Stimulated activated CD8-positive, alpha-beta memory T cell treated with anti-CD3 and anti-CD28 coated beads, Interleukin-2, amount 100 ng/mL, for 1 hour (primary cell): ENCODE measurements around the gene C11orf52.
A peak's percentile ranks its signal among the peaks of the same experiment; 100 is the strongest.
"Not testable (repeated sequence)": the region's sequence is repeated elsewhere in the genome, so short reads cannot be mapped to it uniquely, and the experiment has no call there.

Experiments used
- DNase-seq, 2 donors: peaks; one replicate each; pipeline ENCODE4 v3.0.0-alpha.2; 2020; ENCODE audit warnings: low read depth in 2 of 2

The C11orf52 gene

DNA sequence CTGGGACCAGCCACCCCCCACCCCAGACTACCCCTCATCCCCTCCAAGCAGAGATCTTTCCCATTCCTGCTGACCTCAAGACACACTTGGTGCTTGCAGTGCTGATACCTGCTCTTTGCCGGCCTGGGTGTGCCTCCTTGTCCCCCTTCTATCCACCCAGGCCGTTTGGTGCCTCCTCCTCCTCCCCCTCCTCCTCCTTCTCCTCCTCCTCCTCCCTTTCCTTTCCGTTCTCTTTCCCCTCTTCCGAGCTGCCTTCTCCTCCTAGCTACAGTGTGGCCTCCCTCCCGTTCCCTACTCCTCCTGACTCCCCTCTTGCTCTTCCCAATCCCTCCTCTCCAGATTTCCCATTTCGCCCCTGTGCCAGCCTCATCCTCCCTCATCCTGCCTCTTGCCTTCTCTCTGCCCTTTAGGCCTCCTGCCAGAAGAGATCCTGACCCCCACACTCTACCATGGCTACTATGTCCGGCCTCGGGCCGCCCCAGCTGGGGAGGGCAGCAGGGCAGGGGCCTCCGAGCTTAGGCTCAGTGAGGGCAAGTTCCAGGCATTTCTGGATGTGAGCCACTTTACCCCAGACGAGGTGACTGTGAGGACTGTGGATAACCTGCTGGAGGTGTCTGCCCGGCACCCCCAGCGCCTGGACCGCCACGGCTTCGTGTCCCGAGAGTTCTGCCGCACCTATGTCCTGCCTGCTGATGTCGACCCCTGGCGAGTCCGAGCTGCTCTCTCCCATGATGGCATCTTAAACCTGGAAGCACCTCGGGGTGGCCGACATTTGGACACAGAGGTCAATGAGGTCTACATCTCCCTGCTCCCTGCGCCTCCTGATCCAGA lies 5.5 kb upstream of the C11orf52 start:
- DNase-seq = no peak

DNA sequence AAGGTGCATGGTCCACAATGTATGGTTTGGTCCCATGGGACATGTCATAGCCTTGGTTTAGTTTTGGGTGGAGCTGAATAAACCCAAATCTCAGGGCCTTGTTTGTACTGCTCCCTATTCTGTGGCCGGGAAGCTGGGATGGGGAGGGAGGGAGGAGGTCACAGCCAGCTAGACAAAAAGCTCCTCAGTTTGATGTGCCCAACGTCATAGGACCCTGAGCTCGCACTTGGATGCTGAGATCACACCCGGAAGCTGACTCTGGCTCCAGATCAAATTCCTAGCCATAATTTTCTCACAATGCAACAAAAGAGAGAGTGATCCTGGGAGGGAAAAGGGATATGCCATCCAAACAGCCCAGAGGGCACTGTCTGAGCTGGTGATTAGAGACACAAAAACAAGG lies 4.7 kb upstream of the C11orf52 start:
- DNase-seq = no peak

DNA sequence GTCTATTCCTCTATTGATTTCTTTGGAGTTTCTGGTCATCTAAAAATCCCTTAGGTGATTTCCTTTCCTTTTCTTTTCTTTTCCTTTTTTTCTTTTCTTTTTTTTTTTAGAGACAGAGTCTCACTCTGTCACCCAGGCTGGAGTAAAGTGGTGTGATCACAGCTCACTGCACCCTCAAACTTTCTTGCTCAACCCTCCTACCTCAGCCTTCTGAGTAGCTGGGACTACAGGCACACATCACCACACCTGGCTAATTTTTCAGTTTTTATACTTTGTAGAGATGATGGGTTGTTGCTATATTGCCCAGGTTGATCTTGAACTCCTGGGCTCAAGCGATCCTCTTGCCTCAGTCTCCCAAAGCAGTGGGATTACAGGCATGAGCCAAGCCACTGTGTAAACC lies 1.9 kb upstream of the C11orf52 start:
- no peak for DNase-seq

DNA sequence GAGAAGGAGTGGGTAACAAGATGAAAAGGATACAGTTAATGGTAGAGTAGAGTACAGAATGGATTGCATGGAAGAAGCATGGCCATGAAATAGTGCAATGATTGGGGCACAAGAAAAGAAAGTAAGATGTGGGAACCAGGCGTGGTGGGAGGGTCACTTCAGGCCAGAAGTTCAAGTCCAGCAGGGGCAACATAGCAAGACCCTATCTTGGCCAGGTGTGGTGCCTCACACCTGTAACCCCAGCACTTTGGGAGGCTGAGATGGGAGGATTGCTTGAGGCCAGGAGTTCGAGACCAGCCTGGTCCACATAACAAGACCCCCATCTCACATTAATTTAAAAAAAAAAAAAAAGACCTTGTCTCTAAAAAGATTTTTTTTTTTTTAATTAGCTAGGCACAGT lies 1.4 kb upstream of the C11orf52 start:
- no peak for DNase-seq

DNA sequence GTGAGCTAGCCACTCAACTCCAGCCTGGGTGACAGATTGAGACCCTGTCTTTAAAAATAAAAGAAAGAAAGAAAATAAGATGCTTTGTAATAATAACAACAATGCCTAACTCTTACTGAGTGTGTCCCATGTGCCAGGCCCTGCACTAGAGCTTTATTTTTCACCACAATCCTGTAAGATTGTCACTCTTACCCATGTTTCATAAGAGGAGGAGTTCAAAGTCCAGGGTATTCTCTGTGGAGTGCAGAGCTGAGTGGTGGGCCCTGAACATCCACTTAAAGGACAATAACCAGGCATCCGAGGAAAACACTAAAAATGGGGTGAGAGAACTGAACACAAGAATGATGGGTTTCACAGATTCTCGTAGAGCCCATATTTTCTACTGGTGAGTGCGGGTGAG lies 925 bp upstream of the C11orf52 start:
- no peak for DNase-seq

DNA sequence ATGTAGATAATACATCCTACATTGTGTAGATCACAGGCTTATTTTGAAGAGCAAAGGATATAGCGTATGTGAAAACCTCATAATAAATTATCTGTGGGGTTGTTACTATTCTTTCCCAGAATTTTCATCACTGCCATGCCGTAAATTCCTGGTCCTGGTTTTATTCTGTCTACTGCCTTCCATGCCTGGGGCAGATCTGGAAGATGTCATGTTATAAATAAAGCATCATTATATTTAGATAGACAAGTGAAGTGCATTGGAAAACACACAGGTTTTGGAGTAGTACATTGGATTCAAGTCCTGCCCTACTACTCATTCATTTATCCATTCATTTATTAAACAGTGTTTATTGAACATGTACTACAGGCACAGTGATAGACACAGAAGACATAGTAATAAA lies 2.2 kb downstream of the C11orf52 start:
- DNase-seq = no peak

DNA sequence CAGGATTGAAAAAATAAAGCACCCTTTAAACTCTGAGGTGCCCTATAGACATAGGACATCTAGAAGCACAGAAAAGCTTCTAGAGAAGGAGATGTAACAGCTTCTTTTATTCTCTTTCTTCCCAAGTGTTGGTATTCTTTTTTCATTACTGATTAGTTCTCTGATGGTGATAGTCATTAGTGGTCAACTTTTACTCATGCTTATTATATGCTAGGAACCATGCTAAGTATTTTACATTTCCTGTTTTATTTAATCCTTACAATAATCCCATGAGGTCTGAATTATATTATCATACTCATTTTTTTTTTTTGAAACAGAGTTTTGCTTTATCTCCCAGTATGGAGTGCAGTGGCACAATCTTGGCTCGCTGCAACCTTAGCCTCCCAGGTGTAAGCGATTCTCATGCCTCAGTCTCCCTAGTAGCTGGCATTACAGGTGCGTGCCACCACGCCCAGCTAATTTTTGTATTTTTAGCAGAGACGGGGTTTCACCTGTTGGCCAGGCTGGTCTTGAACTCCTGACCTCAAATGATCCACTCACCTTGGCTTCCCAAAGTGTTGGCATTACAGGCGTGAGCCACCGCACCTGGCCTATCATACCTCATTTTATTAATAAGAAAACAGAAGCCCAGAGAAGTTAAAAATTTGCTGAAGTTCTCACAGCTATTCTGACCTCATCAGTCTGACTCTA lies 3.0 kb downstream of the C11orf52 start:
- DNase-seq = no peak

DNA sequence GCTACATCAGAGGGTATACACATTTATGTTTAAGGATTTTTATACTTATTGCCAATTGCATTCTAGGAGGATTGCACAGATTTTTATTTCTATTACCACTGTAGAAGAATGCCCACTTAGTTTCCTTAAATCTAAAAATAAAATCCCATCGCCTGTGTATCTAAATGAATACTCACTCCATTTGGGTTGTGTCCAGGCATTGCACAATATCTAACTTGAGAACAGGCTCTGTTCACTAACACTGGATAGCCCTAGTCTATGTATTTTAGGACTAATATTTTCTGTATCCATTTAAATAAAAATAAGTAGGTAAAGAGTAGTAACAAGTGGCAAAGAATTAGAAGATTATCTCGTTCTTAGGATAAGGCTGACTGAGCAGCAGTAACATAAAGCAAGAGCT lies 4.1 kb downstream of the C11orf52 start:
- no peak for DNase-seq

DNA sequence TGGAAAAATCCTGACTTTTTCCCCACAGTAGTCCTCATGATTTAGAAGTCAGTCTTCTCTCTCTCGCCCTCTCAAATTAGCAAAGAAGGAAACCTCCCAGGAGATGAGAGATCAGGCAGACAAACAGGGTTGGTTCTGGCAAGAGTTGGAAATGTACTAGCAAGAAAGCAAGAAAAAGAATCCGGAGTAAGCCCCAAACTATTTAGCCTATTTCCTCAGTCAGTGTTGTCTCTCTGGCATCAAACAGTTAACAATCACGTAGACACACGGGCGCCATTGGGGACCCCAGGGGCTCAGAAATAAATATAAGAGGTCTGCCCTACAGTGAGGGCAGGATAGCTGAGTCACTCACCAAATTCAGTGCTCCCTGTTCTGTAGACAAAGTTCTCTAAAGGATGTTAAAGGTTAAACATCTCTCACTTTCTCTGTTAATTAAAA lies 4.7 kb downstream of the C11orf52 start:
- no peak for DNase-seq

DNA sequence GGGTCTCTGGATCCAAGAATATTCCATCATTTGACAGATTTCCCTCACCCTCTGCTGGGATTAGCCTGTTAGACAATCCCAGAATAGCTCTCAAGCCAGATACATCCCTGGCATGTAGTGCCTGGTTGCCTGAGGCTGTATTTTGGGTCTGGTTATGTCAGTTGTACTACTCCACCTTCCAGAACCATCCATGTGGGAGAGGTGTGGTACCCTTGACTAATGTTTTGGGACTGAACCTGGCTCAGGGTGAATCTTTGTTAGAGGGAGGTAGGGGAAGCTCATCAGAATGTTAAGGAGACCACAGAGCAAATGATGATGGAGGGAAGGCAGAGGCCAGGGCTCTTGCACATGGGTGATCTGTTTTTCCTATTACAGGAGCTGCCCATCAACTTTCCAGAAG lies 5.2 kb downstream of the C11orf52 start:
- DNase-seq = no peak

DNA sequence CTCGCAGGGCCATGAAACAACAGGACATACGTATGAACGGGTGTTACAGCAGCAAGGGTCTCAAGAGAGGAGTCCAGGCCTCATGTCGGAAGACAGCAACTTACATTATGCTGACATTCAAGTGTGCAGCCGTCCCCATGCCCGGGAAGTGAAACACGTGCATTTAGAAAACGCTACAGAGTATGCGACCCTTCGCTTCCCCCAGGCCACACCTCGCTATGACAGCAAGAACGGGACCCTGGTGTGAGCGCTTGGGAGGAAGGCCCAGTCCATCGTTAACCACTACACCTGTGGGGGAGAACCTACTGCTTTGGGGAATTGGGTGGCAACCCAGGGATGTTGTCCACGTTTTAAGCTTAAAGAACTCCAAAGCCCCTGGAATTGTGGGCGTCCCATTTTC lies 7.2 kb downstream of the C11orf52 start:
- no peak for DNase-seq

DNA sequence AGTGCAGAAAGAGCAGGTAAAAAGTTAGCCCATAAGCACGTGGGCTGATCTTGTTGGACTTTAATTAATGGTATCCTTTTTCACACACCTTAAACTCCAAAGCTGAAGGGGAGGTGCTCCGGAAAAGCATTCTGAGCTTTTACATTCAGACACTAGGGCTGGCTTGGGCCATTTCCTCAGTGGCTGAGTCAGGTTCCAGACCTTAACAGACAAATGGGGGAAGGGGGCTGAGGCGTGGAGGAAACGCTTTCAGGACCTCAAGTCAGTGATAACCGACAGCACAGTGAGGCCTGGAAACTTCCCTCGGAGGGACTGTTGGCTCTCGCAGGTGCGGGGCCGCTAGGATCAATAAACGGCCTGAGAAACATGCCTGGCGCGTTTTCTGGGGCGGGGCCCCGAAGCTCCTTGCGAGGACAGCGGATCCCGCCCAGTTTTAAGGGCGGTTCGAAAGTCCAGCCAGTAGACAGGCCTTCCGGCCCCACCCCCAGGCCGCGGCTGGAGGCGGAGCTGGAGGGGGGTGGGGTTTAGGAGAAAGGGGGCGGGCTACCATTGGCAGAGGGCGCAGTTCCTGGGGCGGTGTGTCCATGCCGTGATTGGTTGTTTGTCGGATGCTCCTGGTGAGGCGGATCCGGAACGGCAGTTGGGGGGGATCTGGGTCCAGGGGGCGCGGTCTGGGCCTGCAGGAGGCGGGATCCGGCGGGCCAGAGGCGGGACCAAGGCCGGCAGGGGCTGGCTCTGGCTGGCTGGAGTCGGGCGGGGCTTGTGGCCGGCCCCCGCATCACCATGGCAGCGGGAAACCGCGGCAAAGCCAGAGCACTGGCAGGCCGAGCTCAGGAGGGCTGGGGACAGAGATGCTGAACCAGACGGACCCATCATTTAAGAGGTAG lies 8.0 kb downstream of the C11orf52 start:
- DNase-seq = peak; percentile 87 to 89

DNA sequence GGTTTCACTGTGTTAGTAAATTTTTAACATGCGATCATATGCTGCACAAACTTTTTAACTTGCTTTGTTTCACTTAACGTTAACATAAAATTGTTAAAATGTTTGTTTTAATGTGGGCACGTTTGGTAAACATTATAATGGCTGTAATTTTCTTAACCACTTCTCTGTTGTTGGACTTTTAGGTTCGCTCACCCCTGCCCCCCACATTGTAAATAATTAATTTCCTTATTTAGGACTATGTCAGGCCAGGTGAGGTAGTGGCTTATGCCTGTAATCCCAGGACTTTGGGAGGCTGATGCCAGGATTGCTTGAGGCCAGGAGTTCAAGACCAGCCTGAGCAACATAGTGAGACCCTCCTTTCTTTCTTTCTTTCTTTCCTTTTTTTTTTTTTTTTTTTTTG lies 11.8 kb downstream of the C11orf52 start:
- DNase-seq = no peak

DNA sequence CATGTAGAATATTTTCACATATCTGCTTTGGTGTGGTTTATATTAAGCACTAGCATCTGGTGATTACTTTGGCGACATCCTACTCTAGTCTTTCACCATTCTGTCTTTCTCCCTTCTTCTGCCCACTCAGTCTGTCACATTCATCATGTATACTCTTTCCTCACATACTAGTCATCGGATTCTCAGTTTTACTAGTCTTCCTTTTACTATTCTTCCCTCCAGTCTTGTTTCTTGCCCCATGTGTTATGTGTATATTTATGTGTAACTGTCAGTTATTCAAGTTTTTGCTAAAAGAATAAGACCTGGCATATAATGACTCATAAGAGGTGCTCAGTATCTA lies 13.9 kb downstream of the C11orf52 start:
- DNase-seq = no peak

DNA sequence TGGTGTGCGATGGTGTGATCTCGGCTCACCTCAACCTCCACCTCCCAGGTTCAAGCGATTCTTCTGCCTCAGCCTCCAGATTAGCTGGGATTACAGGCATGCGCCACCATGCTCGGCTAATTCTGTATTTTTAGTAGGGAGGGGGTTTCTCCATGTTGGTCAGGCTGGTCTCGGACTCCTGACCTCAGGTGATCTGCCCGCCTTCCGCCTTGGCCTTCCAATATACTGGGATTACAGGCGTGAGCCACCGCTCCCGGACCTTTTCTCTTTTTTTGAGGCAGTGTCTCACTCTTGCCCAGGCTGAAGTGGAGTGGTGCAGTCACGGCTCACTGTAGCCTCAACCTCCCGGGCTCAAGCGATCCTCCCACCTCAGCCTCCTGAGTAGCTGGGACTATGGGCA lies 14.5 kb downstream of the C11orf52 start:
- DNase-seq = not testable (repeated sequence)

DNA sequence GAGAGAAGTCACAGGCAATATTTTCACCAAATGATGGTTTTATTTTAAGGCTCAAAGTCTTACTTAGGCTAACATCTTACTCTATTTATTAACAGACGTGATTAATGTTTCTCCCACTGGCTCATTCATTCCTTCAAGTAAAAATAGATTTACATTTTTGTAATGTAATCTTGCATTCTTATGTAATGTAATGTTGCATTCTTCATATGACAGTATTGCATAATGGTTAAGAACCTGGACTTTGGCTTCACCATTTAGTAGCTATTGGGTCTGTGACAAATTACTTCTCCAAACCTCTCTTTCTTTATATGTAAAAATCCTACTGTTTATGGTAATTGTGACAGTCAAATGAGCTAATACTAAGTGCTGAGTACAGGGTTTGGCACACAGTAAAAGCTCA lies 15.2 kb downstream of the C11orf52 start:
- no peak for DNase-seq

DNA sequence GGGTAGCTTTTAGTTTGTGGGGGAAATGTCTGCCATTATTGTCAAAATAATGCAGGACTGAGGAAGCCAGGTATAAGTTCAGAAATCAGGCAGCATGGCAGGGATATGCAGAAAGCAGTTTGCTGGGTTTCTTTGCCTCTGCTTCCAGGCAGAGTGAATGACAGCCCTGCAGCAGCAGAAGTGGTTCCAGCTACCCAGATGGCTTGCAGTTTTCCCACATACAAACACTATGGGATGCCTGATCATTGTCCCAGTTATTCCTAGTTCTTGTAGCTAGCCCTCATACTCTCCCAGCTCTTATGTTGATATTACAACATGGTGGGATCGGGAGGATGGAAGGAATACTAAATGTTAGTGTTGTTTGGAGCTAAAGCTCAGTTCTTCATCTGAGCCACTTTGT lies 15.6 kb downstream of the C11orf52 start:
- DNase-seq = no peak

DNA sequence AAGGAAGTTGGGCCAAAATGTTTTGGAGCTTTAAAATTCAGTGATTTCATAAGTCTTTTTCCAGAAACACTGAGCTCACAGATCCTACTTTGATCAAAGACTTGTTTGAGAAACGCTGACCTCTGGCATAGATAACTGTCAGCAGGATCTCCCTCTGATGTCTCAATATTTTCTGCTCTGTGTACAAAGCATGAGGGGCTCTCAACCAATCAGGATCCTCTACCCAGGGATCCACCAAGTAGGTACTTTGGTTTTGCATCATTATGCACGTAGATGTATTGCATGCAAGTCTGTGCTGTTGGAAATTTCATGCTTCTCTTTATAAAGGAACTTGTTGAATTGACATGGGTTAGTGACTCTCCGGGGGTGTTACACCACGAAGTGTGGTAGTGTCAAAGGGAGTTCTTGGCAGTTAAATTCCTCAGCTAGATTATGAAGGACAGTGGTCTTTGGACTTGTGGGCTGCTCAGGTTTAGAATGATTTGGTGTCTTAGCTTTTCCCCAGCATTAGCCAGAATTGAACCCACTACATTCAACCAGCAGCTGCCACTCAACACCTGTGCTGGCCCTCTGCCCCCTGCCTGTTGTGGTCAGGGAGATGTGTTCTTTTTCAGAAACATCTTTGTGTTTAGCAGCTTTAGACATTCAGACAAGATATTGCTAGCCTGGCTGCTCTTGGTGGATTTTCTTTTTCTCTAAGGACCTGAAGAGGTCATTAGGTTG lies 16.8 kb downstream of the C11orf52 start:
- no peak for DNase-seq

DNA sequence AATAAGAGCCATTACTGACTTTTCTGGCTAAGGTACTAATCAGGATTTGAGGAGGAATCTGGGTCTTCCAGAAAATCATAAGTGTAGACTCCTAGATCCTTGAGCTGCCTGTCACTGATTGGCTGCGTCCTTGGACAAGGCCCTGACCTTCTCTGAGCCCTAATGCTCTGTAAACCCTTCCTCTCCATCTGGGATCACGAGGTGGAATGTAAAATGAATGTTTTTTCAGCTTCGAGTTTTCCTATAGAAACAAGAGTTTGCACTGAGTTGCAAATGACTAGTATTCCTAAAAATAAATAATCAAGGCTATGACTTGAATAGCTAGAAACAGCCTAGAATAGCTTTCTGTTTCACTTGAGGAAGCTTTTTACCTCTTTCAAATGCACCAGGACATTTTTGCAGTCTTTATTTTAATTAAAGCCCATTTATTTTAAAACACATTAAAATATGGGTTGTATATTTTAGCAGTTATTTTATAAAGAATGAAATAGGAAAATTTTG lies 17.4 kb downstream of the C11orf52 start:
- no peak for DNase-seq

DNA sequence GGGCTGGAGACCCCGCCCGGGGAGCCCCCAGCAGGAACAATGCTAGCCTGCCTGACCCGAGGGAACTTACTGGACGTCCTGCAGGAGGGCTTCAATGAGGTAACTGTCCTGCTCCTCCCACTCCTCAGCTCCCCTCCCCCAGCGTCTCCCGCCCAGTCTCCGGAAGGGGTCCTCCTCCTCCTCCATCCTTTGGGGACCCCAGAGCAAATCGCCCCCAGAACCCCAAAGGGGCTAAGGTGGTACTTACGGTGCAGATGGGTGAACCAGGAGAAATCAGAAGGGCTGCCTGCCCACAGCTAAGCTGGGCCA lies 18.7 kb downstream of the C11orf52 start:
- no peak for DNase-seq

DNA sequence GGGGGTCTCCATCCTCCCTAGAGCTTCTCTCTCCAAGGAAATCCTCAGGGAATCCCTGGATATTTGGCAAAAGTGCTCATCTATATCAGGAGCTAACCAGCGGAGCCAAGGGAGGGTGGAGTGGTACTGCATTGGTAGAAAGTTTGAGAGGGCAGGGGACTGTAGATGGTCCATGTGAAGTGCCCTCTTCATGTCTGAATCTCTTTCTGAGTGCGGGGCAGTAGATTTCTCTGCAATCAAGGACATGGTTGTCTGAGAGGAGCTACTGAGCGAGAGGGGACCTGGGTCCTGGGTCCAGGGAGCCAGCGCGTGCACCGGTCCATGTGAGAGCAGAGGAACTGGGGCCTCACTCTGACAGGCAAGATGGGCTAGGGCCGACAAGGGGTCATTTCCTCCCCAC lies 19.1 kb downstream of the C11orf52 start:
- DNase-seq = no peak

DNA sequence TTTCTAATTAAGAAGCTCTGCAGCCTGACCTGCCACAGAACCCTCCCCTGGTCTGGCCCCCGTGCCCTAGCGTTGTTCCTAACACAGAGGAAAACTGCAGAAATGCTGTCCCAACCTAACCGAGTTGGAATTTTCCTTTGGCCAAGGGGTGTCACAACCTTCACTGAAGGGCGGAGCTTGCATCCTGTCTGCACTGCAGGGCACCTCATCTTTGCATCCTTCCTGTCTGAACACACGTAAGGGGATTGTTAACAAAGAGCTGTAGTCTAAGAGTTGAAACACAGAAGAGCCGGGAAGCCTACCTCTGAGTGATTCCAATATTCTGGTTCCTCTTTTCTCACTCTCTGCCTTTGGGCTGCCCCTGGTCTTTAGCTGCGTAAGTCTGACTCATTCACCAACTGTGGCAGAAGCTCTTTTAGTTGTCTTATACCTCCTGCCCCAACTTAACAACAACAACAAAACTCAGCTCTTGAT lies 20.0 kb downstream of the C11orf52 start:
- no peak for DNase-seq
